ENCODE data around the gene RAB7A. TPM values are rescaled to one million over a fixed set of nuclear protein-coding genes. Genes with fewer than 3 reads are reported as not detected.

The RAB7A gene
- total RNA-seq, 1 donor, result 166 TPM

GRCh38 chr3:128814519-128815317 is 88.7 kb downstream of the RAB7A start:
- no peak for TF ChIP-seq CTCF (IDR thresholded peaks at IDR 0.05; ENCODE audit: insufficient read depth, low read length)
- no peak for DNase-seq (ENCODE audit: low read depth)
- H3K4me3 ChIP-seq (ENCODE audit: low read depth, low read length), result no peak overlapping the region

DNA sequence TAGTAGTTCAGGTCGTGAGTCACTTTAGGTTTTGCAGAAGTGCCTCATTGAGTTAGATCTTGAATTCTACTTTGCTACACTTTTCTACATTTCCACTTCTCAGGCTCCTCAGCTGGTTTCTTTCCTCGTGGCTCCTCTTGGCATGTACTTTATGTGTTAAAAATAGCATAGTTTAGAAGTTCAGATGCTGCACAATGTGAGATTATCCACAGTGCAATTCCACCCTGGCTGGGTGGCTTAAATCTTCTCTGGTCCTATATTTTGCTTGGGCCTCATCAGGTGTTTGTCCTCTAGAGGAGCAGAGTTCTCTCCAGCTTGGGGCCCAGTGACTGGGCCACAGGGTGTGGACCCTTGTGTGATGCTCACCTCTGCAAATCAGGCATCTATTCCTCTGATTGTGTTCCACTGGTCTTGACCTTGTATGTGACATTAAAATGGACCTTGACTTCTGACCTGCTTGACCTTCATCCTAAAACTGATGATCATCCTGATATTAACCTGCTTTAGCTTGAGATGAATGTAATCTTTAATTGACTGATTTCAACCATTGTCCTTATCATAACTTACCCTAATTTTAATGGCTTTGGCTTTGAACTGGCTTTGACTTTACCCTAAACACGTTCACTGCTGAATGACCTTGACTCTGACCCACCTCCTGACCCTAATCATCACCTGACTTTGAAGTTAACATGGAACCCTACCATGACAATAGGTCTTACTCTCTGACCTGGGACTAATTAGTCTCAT is 89.5 kb downstream of the RAB7A start:
- no peak for TF ChIP-seq CTCF (IDR thresholded peaks at IDR 0.05; ENCODE audit: insufficient read depth, low read length)
- no peak for DNase-seq (ENCODE audit: low read depth)
- H3K4me3 ChIP-seq (ENCODE audit: low read depth, low read length), result no peak overlapping the region

- H3K4me3 ChIP-seq (ENCODE audit: low read depth, low read length), result no peak overlapping the region
- TF ChIP-seq CTCF (IDR thresholded peaks at IDR 0.05; ENCODE audit: insufficient read depth, low read length), result no peak
- DNase-seq (ENCODE audit: low read depth), result no peak
These were observed 92.3 kb downstream of the RAB7A start for GRCh38 chr3:128818186-128818787.

GRCh38 chr3:128820252-128820839 is 94.4 kb downstream of the RAB7A start:
- DNase-seq (ENCODE audit: low read depth), result no peak
- no peak for TF ChIP-seq CTCF (IDR thresholded peaks at IDR 0.05; ENCODE audit: insufficient read depth, low read length)
- H3K4me3 ChIP-seq (ENCODE audit: low read depth, low read length), result no peak overlapping the region

- TF ChIP-seq CTCF (IDR thresholded peaks at IDR 0.05; ENCODE audit: insufficient read depth, low read length), result no peak
- no peak for DNase-seq (ENCODE audit: low read depth)
- no peak overlapping the region for H3K4me3 ChIP-seq (ENCODE audit: low read depth, low read length)
These were observed 97.0 kb downstream of the RAB7A start for GRCh38 chr3:128823008-128823407.

- no peak overlapping the region for H3K4me3 ChIP-seq (ENCODE audit: low read depth, low read length)
- TF ChIP-seq CTCF (IDR thresholded peaks at IDR 0.05; ENCODE audit: insufficient read depth, low read length), result no peak
- DNase-seq (ENCODE audit: low read depth), result no peak
These were observed 97.6 kb downstream of the RAB7A start for GRCh38 chr3:128823631-128824030.

All from fibroblast of the aortic adventitia (primary cell).